HG03139 (cell line): Measurements from ENCODE around the gene BTD.

Experiments used
- ATAC-seq: cut with Tn5 transposase; IDR thresholded peaks from one replicate; pipeline ENCODE4 v1.9.1; 2021; ENCODE audit not compliant: unreplicated experiment

The BTD gene, protein sequence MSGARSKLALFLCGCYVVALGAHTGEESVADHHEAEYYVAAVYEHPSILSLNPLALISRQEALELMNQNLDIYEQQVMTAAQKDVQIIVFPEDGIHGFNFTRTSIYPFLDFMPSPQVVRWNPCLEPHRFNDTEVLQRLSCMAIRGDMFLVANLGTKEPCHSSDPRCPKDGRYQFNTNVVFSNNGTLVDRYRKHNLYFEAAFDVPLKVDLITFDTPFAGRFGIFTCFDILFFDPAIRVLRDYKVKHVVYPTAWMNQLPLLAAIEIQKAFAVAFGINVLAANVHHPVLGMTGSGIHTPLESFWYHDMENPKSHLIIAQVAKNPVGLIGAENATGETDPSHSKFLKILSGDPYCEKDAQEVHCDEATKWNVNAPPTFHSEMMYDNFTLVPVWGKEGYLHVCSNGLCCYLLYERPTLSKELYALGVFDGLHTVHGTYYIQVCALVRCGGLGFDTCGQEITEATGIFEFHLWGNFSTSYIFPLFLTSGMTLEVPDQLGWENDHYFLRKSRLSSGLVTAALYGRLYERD

DNA sequence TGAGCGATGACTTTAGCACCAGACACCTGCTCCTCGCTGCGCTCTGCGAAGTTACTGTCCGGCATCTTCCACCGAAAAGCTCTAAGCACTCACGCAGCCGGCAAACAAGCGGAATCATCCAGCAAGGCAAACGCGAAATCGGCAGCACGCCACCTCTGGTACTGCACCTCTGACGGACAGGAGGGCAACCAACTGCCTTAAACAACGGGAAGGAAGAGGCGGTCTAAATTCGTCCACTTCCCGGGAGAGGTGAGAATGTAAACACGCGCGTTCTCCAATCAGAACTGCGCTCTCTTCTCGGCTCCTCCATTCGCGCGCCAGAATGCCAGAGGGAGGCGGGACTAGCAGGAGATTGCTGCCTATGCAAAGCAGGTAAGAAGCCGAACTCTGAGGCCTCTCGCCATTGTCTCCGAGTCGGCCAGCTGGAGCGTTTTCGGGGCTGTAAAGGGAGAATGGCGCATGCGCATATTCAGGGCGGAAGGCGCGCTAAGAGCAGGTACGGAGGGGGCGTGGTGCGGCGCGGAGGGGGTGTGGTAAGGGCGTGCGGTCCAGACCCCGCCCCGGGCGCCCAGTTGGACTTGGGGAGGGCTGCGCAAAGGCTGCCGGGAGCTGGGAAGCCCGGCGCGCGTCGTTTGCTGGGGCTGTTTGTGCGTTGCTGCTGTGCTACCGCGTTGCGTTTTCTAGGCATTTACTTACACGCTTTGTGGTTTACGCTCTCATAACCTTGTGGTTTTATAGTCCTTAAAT lies at the start of gene BTD, which contains the start of gene HACL1:
Gene BTD, plus strand, starts transcription at position 347 of the 747 bp plus-strand sequence. CDS start 33,695 bp downstream, outside the sequence.
Gene HACL1, minus strand, starts transcription at position 171 of the 747 bp plus-strand sequence. Its CDS starts 106 bp downstream, at position 65.
- ATAC-seq: peak; percentile 91

DNA sequence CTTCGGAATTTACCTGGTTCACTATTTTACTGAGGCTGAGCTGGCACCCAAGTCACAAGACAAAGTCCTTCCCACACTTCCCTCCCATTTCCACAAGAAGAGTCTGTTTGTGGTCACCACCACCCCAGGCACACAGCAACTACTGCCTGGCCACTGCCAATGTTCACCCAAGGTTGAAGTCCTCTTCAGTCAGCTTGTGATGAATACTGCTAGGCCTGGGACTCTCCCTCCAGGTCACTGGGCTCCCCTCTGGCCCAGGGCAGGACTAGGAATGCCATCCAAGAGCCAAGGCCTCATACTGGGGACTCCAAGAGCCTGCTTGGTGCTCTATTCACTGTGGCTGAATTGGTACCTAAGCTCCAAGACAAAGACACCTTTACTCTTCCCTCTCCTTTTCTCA lies 49.6 kb upstream of the BTD start:
- ATAC-seq: no peak

DNA sequence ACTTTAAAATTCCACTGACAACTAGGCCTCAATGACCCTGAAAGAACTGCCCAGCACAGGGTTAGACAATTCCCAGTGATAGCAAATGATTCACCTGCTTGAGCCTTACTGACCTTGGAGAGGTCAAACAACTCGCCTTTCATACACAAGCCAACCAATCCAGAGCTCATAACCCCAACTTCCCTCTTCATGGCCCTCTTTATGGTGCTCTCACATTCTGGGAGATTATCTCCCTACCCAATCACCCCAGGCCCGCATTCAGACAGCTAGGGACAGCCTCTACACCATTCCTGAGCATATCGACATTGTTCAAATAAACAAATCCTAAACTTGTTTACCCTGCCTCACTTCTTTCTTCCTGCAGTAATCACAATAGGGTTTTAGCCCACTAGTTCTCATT lies 47.8 kb upstream of the BTD start:
- ATAC-seq: no peak

DNA sequence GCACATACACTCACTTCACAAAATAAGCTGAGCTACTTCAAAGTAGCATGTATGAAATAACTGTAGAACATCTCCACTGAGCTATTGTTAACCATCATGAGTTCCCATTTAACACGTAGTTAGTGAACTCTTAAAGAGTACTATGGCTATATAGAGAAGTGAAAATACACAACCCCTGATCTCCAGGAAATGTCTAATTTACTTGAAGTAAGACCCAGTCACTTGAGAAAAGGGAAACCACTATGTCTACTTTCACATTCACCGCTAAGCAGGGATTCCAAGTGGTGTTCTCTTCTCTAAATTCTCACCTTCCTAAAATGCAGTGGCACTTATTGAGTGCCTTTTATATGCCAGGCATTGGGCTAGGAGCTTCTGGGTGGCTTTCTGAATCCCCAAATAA lies 45.0 kb upstream of the BTD start:
- ATAC-seq: peak; percentile 76

DNA sequence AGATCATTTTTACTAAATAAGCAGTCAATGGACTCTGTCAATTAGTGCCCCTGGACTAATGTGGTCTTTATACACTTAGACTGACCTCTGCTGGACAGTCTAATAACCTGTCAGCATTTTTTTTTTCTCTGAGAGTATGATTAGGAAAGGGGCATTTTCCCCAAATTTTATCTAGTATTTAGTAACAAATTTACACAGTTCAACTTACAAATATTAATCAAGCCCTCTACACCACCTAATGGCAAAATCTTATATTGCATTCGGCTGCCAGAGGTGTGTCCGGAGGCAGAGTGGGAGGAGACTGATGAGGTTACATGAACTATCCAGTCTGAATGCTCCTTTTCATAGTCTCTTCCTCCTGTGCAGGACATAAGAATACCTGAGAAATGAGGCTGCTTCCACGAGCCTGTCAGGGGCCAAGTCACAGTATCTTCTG lies 44.0 kb upstream of the BTD start:
- peak; percentile 63 for ATAC-seq

DNA sequence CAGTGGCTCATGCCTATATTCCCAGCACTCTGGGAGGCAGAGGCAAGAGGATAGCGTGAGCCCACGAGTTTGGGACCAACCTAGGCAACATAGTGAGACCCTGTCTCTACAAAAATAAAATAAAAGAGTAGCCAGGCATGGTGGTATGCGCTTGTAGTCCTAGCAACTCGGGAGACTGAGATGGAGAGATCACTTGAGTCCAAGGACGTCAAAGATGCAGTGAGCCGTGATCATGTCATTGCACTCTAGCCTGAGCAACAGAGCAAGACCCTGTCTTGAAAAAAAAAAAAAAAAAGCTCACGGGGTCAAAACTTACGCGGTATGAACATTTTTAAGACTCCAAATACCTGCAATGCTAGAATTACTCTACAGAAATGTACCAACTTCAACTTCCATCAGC lies 43.0 kb upstream of the BTD start:
- no peak for ATAC-seq

DNA sequence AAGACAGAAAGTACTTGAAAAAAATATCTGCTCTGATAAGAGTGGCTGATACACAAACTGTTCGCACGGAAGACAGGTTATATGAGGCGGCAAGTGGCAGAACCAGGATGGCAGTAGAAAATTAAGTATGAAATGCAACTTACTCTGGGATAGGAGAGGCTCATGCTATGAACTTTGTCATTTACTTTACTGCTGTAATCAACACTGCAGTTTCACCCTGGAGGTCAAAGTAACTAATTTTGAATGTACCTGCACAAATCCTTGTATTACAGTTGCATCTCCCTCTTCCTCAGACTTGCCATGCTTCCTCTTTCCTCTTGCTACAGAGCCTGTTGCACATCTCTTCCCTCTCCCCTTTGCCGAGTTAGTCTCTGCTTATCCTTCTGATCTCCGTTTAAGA lies 39.0 kb upstream of the BTD start:
- no peak for ATAC-seq

DNA sequence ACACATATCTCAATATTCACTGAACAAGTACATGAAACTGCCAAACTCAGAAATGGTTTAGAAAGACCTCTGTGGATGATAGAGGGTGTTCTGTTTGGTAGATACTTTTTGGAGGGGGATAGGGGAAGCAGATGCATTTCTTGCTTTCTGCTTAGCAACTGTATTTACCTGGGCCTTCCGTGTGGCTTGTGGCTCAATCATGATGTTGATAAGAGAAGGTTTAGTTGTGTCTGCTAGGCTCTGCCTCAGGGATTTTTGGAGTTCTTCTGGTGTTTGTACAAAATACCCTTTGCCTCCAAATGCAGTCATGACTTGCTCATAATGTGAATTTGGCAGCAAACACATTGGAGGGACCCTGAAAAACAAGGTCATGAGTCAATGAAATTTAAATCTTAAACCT lies 38.4 kb upstream of the BTD start:
- no peak for ATAC-seq

DNA sequence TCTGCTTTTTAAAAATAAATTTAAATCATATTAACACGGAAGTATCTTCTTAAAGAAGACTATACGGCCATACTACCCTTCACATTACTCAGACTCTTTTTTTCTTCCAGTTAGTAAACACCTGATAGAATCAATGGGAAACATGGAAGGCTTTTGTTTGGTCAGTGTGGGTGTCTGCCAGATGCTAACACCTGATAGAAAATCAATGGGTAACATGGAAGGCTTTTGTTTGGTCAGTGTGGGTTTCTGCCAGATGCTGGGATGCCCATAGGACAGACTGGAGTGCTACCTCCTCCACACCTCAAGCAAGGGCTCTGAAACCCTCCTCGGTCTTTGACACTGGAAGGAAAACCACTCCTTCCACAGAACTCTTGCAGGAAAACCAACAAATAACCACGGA lies 29.4 kb upstream of the BTD start:
- no peak for ATAC-seq

DNA sequence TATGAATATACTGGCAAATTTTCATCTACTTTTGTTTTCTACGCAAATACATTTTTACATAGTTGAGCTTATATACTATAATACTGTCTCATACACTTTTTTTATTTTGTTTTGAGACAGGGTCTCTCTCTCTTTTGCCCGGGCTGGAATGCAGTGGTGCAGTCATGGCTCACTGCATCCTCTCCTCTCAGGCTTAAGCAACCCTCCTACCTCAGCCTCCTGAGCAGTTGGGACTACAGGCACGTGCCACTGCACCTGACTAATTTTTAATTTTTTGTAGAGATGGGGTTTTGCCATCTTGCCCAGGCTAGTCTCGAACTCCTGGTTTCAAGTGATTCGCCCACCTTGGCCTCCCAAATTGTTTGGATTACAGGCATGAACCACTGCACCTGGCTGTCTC lies 26.1 kb upstream of the BTD start:
- no peak for ATAC-seq

DNA sequence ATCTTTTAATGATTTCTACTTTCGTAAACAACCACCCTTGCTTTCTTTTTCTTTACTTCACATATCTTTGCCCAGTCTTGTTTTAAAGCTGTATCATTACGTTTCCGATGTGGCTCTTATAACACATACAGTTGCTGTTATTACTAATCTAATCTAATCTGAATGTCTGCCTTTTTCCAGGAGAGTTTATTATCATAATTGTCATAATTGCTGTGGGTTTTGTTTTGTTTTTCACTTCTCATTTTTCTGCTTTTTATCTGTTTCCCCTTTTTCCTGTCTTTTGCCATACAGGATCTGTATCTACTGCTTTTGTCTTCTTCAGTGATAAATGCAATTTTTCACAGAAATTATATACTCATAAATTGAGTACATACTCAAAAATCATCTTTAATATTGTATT lies 25.1 kb upstream of the BTD start:
- no peak for ATAC-seq

DNA sequence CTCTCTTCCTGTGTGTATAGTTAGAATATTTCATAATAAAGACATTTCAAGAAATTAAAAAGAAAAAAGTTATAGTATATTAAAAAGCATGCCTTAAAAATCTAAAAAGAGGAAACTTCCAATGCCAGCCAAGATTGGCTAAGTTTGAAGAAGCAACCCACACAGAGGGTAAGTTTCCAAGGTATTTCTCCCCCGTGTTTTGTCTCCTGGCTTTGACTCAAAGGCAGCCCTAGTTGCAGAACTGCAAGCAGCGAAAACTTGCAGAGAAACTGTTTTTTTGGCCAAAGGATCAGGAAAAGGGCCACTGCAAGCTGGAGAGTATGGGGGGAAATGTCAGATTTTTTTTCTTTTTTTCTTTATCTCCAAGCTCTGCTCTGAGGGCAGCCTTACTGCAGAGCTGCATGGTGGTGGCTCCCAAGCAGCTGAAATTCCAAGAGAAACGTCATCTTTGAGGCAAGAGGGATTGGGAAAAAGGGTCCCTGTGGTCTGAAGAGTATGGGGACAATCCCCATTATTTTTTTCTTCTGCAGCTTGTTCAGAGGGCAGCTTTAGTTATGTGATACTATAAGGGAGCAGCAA lies 23.2 kb upstream of the BTD start:
- no peak for ATAC-seq

DNA sequence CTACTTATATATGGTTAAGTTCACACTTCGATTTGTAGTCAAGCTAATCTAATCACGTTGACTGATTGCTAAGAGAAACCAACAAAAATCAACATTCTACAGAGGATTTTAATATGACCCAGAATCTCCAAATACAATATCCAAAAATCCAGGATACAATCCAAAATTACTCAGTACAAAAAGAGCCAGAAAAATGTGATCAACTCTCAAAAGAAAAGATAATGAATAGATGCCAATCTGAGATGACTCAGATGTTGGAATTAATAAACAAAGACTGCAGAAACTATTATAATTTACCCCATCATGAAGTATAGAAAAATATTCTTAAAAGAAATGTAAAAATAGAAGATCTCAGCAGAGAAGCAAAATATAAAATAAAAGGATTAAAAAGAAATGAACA lies 22.5 kb upstream of the BTD start:
- ATAC-seq: no peak

DNA sequence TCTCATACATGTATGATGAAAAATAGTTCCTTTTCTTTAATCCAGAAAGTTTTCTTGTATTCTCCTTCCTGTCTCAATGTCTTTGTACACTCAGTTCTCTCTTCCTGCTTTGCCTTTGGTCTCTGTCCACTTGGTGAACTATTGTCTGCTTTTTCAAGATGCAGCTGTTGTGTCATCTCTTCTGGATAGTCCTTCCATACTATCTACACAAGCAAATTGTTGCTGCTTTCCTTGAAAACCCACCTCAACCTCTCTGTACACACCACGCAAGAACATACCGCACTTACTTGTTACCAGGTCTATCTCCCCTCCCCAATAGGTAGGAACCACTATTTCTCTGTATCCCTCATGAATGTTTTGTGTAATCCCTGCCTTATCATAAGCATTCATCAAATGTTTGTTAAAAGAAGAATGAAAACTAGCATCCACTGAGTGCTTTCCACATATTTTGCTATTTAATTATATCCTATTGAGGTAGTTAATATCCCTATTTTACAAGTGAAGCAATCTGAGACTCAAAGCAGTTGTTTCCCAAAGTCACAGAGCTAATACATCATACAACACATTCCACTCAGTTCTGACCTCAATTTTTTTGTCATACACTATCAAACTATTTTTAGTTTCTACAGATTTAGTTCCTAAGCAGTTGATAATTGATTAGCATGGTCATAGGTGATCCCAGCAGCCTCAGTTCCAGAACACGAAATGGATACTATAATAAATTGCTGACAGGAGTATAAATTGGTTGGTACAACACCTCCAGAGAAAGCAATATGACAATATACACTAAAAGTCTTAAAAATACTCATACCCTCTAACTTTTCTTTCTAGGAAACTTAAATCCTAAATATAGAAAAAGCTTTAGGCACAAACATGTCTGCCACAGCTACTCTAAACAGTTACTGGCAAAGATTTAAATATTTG lies 19.8 kb upstream of the BTD start:
- no peak for ATAC-seq

DNA sequence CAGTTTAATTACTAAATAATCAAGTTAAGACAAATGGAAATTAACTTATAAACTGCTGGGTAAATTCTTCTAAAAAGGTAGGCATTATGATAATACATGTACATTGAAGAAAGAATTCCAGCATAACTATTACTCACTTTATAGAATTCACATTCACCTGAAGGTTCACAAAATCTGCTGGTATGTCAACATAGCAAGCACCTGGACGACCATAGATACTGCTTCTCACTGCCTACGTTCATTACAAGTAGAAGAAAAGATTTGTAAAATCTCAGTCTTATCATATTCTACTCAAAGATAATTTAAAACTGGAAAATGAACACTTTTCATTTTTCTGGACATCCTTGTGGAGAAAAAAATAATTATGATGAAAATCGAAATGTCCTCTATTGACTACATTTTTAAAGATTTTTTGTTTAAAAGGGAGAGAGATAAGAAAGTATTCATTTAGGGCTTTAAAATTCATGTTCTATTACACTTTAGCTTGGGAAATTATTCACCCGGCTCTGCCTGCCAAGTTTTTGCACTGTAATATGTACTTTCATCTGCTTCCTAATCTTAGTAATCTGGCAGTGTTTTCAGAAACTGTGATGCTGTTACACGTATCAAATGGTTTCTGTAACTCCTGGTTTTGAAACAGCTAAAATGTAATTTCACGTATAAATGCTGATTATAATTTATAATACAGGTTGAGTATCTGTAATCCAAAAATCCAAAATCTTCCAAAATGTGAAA lies 16.3 kb upstream of the BTD start:
- ATAC-seq: no peak

DNA sequence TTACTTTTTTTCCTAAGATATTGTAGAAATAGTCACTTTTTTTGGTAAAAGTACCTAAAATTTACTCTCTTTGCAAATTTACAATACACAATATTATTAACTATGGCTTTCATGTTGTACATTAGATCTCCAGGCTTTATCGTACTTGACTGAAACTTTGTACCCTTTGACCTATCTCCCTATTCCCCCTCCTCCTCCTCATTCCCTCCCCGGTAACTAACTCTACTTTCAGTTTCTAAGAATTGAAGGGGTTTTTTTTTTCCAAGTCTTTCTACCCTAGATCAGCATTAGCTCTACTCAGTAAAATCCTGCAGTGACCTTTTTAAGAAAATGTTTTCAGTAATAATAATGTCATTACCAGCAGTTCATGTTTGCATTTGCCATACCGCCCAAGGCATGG lies 10.3 kb upstream of the BTD start:
- ATAC-seq: no peak

DNA sequence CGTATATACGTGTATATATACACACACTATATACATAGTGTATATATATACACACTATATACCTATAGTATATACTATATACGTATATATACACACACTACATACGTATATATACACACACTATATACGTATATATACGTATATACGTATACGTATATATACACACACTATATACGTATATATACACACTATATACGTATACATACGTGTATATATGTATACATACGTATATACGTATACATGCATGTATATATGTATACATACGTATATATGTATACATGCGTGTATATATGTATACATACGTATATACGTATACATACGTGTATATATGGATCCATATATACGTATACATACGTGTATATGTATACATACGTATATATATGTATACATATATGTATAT lies 9.6 kb upstream of the BTD start:
- ATAC-seq: no peak

DNA sequence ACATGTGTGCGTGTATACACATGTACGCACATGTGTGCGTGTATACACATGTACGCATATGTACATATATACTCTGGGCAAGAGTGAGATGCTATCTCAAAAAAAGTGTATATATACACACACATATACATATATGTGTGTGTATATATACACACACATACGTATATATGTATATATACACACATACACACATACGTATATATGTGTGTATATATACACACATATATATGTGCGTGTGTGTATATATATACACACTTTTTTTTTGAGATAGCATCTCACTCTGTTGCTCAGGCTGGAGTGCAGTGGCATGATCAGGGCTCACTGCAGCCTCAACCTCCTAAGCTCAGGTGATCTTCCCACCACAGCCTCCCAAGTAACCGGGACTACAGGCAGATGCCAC lies 8.6 kb upstream of the BTD start:
- no peak for ATAC-seq

DNA sequence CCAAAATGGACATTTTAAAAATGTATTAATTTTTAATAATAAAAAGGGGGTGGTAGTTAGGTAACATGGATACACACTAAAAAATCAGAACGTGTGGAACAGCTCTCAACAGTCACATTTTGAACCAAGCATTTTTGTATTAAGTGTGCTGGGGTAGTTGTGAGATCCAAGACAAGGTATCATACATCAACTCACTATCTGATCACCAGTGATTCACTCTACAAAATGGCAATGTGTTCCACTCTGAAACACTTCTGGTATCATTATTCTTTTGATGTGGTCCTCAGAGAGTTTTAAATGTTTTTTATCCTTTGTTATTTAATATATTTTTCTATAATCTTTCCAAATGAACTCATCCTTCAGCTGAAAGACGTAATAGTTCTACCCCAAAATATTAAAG lies 5.6 kb upstream of the BTD start:
- ATAC-seq: no peak

DNA sequence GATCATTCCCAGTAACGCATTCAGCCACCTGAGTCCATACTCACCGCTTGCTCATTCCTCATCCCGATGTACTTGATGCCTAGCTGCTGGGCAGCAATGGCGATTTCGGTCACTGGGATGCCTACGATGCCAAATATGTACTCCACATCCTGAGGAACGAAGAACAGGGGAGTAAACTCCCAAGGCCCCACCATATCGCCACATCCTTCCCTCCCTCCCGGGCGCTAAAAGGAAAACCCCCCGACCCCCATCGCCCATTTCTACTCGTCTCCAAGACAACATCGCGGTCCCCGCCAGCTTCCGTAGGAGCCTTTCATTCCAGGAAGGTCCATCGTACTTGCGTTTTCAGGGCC lies 523 bp upstream of the BTD start:
- peak; percentile 2 for ATAC-seq
